ENCODE data around the gene FGD2.
A peak's percentile ranks its signal among the peaks of the same experiment; 100 is the strongest.
"Not testable (repeated sequence)": the region's sequence is repeated elsewhere in the genome, so short reads cannot be mapped to it uniquely, and the experiment has no call there.

FGD2 gene

GRCh38 chr6:37038292-37039198, 33.1 kb downstream of the FGD2 start:
- DNase-seq (ENCODE audit: low read depth, low spot score), result no peak

- no peak for DNase-seq (ENCODE audit: low read depth, low spot score)
Observed at GRCh38 chr6:37039958-37040357, 34.5 kb downstream of the FGD2 start.

- DNase-seq (ENCODE audit: low read depth, low spot score), result no peak
Observed at GRCh38 chr6:37041521-37041920, 36.1 kb downstream of the FGD2 start.

GRCh38 chr6:37042150-37042549, 36.7 kb downstream of the FGD2 start:
- DNase-seq (ENCODE audit: low read depth, low spot score), result no peak

GRCh38 chr6:37043091-37043490, 37.6 kb downstream of the FGD2 start:
- DNase-seq (ENCODE audit: low read depth, low spot score), result not testable (repeated sequence)

GRCh38 chr6:37047346-37047688, 41.9 kb downstream of the FGD2 start:
- DNase-seq (ENCODE audit: low read depth, low spot score), result no peak

GRCh38 chr6:37047689-37048402, 42.4 kb downstream of the FGD2 start:
- DNase-seq (ENCODE audit: low read depth, low spot score), result no peak

GRCh38 chr6:37048403-37048850, 43.0 kb downstream of the FGD2 start:
- no peak for DNase-seq (ENCODE audit: low read depth, low spot score)

GRCh38 chr6:37048851-37049757, 43.6 kb downstream of the FGD2 start:
- DNase-seq (ENCODE audit: low read depth, low spot score), result peak; percentile 34

GRCh38 chr6:37049758-37050044, 44.2 kb downstream of the FGD2 start:
- no peak for DNase-seq (ENCODE audit: low read depth, low spot score)

GRCh38 chr6:37050045-37050853, 44.8 kb downstream of the FGD2 start:
- DNase-seq (ENCODE audit: low read depth, low spot score), result peak; percentile 25

GRCh38 chr6:37050854-37051137, 45.3 kb downstream of the FGD2 start:
- no peak for DNase-seq (ENCODE audit: low read depth, low spot score)

- peak; percentile 71 for DNase-seq (ENCODE audit: low read depth, low spot score)
Observed at GRCh38 chr6:37051138-37052026, 45.9 kb downstream of the FGD2 start.

GRCh38 chr6:37052027-37052628, 46.7 kb downstream of the FGD2 start:
- DNase-seq (ENCODE audit: low read depth, low spot score), result no peak

- DNase-seq (ENCODE audit: low read depth, low spot score), result no peak
Observed at GRCh38 chr6:37053683-37054082, 48.2 kb downstream of the FGD2 start.

GRCh38 chr6:37054171-37054570, 48.7 kb downstream of the FGD2 start:
- DNase-seq (ENCODE audit: low read depth, low spot score), result no peak

GRCh38 chr6:37054580-37054979, 49.1 kb downstream of the FGD2 start:
- no peak for DNase-seq (ENCODE audit: low read depth, low spot score)

- DNase-seq (ENCODE audit: low read depth, low spot score), result no peak
Observed at GRCh38 chr6:37056112-37056403, 50.6 kb downstream of the FGD2 start.

GRCh38 chr6:37056439-37057127, 51.1 kb downstream of the FGD2 start:
- no peak for DNase-seq (ENCODE audit: low read depth, low spot score)

- no peak for DNase-seq (ENCODE audit: low read depth, low spot score)
Observed at GRCh38 chr6:37057128-37057471, 51.6 kb downstream of the FGD2 start.

Data from activated naive CD8-positive, alpha-beta T cell treated with anti-CD3 and anti-CD28 coated beads, Interleukin-2, amount 50 U/mL, for 16 hours (primary cell).